D721Med (cell line): ENCODE measurements around the gene ANKS1B.

ENCODE experiments used
- DNase-seq: peaks from one replicate; pipeline ENCODE4 v3.0.0; 2011; ENCODE audit warnings: low spot score; ENCODE audit not compliant: insufficient read length
- FAIRE-seq: peaks from 2 replicates; lab custom pipeline; 2011; peaks lifted over from hg19 to GRCh38; lab: Jason Lieb, UNC
- CTCF ChIP-seq: IDR thresholded peaks from 2 replicates; pipeline ENCODE4 v1.5.1; 2012; ENCODE audit warnings: mild to moderate bottlenecking, control low read depth; ENCODE audit not compliant: insufficient read depth; ENCODE audit errors: missing control alignments

The ANKS1B gene

GRCh38 chr12:98808243-98808875, 1176.4 kb downstream of the ANKS1B start:
- FAIRE-seq, result no peak
- no peak for DNase-seq
- no peak for TF ChIP-seq CTCF

- DNase-seq, result no peak
- FAIRE-seq, result no peak
- no peak for TF ChIP-seq CTCF
These were observed 1177.5 kb downstream of the ANKS1B start for GRCh38 chr12:98807187-98807586.

- FAIRE-seq (no peak), DNase-seq (no peak)
- TF ChIP-seq CTCF, result no peak
These were observed 1181.1 kb downstream of the ANKS1B start for GRCh38 chr12:98803468-98804209.

GRCh38 chr12:98799822-98800221, 1184.9 kb downstream of the ANKS1B start:
- TF ChIP-seq CTCF, result no peak
- DNase-seq, result no peak
- no peak for FAIRE-seq

DNA sequence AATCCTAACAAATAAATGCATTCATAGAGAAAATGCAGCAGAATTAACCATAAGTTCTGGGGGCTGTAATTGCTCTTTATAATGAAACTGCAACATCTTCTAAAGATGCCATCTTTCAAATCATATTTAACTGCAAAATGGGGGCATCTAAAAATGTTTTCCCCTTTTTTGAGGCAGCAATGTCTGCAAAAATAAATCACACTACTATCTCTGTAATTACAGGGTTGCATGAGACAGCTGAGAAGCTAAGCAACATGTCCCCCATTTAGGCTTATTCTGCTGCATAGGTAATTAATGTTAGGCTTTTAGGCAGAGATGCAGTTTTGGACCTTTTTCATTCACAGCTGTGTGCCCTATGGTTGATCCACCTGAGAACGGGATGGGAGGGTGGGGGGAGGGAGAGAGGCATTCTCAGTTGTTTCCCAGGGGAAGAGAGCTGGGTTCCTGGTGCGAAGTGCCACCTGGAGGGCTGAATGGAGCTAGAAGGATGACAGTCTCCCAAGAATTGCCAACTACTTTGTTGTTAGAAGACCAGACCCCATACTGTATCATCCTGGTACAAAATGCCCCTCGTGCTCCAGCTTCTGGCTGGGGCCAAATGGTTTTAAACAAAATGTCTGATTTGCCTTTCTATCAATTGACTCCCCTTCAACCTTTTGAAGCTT, 1185.5 kb downstream of the ANKS1B start:
- DNase-seq (no peak), FAIRE-seq (no peak)
- TF ChIP-seq CTCF, result no peak

DNA sequence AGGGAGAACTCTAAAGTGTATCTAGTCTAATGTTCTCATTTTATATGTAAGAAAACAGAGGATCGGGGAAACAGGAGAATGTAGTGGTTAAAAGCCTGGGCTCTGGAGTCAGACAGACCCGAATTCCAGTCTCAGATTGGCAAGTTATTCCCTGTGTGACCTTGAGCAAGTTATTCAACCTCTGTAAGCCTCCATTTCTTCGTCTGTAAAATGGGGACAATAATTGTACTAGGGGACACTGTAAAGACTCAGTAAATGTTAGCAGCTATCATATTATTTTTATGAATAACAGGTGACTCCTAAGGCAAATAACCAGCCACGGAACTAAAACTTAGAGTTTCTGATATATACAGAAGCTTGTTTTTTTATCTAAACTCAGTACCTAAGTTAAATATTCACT, 1187.5 kb downstream of the ANKS1B start:
- no peak for TF ChIP-seq CTCF
- FAIRE-seq (no peak), DNase-seq (no peak)
